Liver (tissue), 9 donors: ENCODE data around the gene GRIA1. TPM values are rescaled to one million over a fixed set of nuclear protein-coding genes. Genes with fewer than 3 reads are reported as not detected.

Source experiments
- DNase-seq: peaks from one replicate; pipeline ENCODE4 v3.0.0-alpha.2; 2017; ENCODE audit warnings: low spot score
- H3K27ac ChIP-seq, 2 donors: one replicate each; pipeline ENCODE4 v1.7.0; 2013; ENCODE audit warnings: inconsistent platforms in 2 of 2, low read length in 2 of 2, control low read depth in 1 of 2, low read depth in 1 of 2, mild to moderate bottlenecking in 1 of 2
- H3K27me3 ChIP-seq, 4 donors: one replicate each; pipeline versions ENCODE4 v1.6.1 to v1.7.0; 2013; ENCODE audit warnings: low read length in 3 of 4, inconsistent platforms in 1 of 4, mild to moderate bottlenecking in 1 of 4, moderate library complexity in 1 of 4; ENCODE audit not compliant: control insufficient read depth in 4 of 4, insufficient read depth in 4 of 4
- H3K36me3 ChIP-seq, 4 donors: one replicate each; pipeline versions ENCODE4 v1.6.1 to v1.7.0; 2013; ENCODE audit warnings: low read length in 3 of 4, mild to moderate bottlenecking in 3 of 4, low read depth in 1 of 4, moderate library complexity in 1 of 4; ENCODE audit not compliant: control insufficient read depth in 4 of 4, insufficient read depth in 3 of 4
- H3K4me1 ChIP-seq, 4 donors: one replicate each; pipeline versions ENCODE4 v1.6.1 to v1.7.0; 2013; ENCODE audit warnings: low read length in 3 of 4, mild to moderate bottlenecking in 3 of 4, moderate library complexity in 1 of 4; ENCODE audit not compliant: control insufficient read depth in 4 of 4, insufficient read depth in 4 of 4
- H3K4me3 ChIP-seq, 3 donors: one replicate each; pipeline versions ENCODE4 v1.6.1 to v1.7.0; 2013; ENCODE audit warnings: low read length in 3 of 3, control low read depth in 1 of 3, low read depth in 1 of 3, mild to moderate bottlenecking in 1 of 3
- H3K9ac ChIP-seq, 2 donors: one replicate each; pipeline ENCODE4 v1.7.0; 2013; ENCODE audit warnings: low read length in 2 of 2, mild to moderate bottlenecking in 2 of 2, moderate library complexity in 2 of 2, control low read depth in 1 of 2, low read depth in 1 of 2
- H3K9me3 ChIP-seq, 4 donors: one replicate each; pipeline versions ENCODE4 v1.6.1 to v1.7.0; 2013; ENCODE audit warnings: low read length in 3 of 4; ENCODE audit not compliant: control insufficient read depth in 4 of 4
- ATF3 ChIP-seq: IDR thresholded peaks from 2 replicates; pipeline ENCODE4 v1.6.1; 2016; ENCODE audit warnings: antibody characterized with exemption
- FOXA1 ChIP-seq: IDR thresholded peaks from 2 replicates; pipeline ENCODE4 v1.6.1; 2016; ENCODE audit warnings: antibody characterized with exemption
- FOXA2 ChIP-seq: IDR thresholded peaks from 2 replicates; pipeline ENCODE4 v1.6.1; 2016; ENCODE audit warnings: antibody characterized with exemption
- GABPA ChIP-seq, 2 donors: IDR thresholded peaks in 1 of 2; conservative IDR thresholded peaks in 1 of 2; 2 replicates each; pipeline ENCODE4 v1.6.1; 2016; ENCODE audit warnings: antibody characterized with exemption in 2 of 2, mild to moderate bottlenecking in 1 of 2, moderate library complexity in 1 of 2
- HNF4A ChIP-seq, 2 donors: conservative IDR thresholded peaks; 2 replicates each; pipeline ENCODE4 v1.6.1; 2016; ENCODE audit warnings: antibody characterized with exemption in 2 of 2, mild to moderate bottlenecking in 2 of 2
- HNF4G ChIP-seq: IDR thresholded peaks from 2 replicates; pipeline ENCODE4 v1.6.1; 2016; ENCODE audit warnings: antibody characterized with exemption
- MAX ChIP-seq: IDR thresholded peaks from 2 replicates; pipeline ENCODE4 v1.6.1; 2016; ENCODE audit warnings: antibody characterized with exemption
- NR2F2 ChIP-seq: IDR thresholded peaks from 2 replicates; pipeline ENCODE4 v1.6.1; 2016; ENCODE audit warnings: antibody characterized with exemption
- RAD21 ChIP-seq, 2 donors: IDR thresholded peaks; 2 replicates each; pipeline ENCODE4 v1.6.1; 2016; ENCODE audit warnings: antibody characterized with exemption in 2 of 2, mild to moderate bottlenecking in 2 of 2
- REST ChIP-seq: IDR thresholded peaks from 2 replicates; pipeline ENCODE4 v1.6.1; 2016; ENCODE audit warnings: antibody characterized with exemption, mild to moderate bottlenecking
- RXRA ChIP-seq, 2 donors: IDR thresholded peaks; 2 replicates each; pipeline ENCODE4 v1.6.1; 2017 to 2018; ENCODE audit warnings: antibody characterized with exemption in 2 of 2, mild to moderate bottlenecking in 1 of 2
- SP1 ChIP-seq: IDR thresholded peaks from 2 replicates; pipeline ENCODE4 v1.6.1; 2018; ENCODE audit warnings: antibody characterized with exemption, mild to moderate bottlenecking
- TAF1 ChIP-seq: conservative IDR thresholded peaks from 2 replicates; pipeline ENCODE4 v1.6.1; 2016; ENCODE audit warnings: antibody characterized with exemption, mild to moderate bottlenecking
- YY1 ChIP-seq: IDR thresholded peaks from 2 replicates; pipeline ENCODE4 v1.6.1; 2016; ENCODE audit warnings: antibody characterized with exemption, mild to moderate bottlenecking
- ZBTB33 ChIP-seq: IDR thresholded peaks from 2 replicates; pipeline ENCODE4 v1.6.1; 2016; ENCODE audit warnings: antibody characterized with exemption
- WGBS: extraction: QIAGEN DNeasy Blood & Tissue Kit; methylation state at CpG from one replicate; pipeline ENCODE4 v1.1.7; 2013; 5-methylcytosine and 5-hydroxymethylcytosine counted together
- polyA plus RNA-seq, 2 donors: library from polyadenylated mRNA; stranded (reverse) in 1 of 2; unstranded in 1 of 2; fragments of 200-250 nt in 1 of 2; fragments of >200 nt in 1 of 2; fragmentation: Nextera tagmentation in 1 of 2; extraction: Ambion mirVana in 1 of 2; gene quantifications; one replicate each; pipeline versions ENCODE4 v1.2.1 to v1.2.3, GENCODE V29; 2013 to 2015
- total RNA-seq, 2 donors: library from RNA; depleted of rRNA; stranded (reverse); fragments of >200 nt; gene quantifications; one replicate each; pipeline ENCODE4 v1.2.3, GENCODE V29; 2014
- donor health status: healthy.
- donor health status: healthy.
- donor health status: healthy.
- donor health status: healthy.
- donor health status: healthy.

Gene GRIA1
- total and polyA plus RNA-seq, 4 donors: 0.08 TPM; not detected in 3

- Histone ChIP-seq H3K4me3 (no peak overlapping the region), H3K27me3 (peaks cover 0 to 4% (median 0%) of the 10 kb centered on the region in 4 donors), H3K9me3 (no peaks in the 10 kb centered on the region), H3K9ac (no peak overlapping the region), H3K27ac (no peak overlapping the region), H3K36me3 (no peaks in the 10 kb centered on the region), H3K4me1 (no peaks in the 10 kb centered on the region)
- DNase-seq: no peak
- 64% methylated on average over 4 of the region's 4 CpGs for WGBS
- no peak for TF ChIP-seq RAD21 (IDR thresholded peaks at IDR 0.05)
Measured at GRCh38 chr5:153813901-153814300, 323.4 kb downstream of the GRIA1 start.

- DNase-seq: no peak
- no peak overlapping the region for H3K4me3 ChIP-seq
- H3K4me1 ChIP-seq: no peaks in the 10 kb centered on the region
- no peak for TF ChIP-seq FOXA1
- no peak for TF ChIP-seq HNF4G
- TF ChIP-seq REST: no peak
- no peak for TF ChIP-seq RXRA (IDR thresholded peaks at IDR 0.05)
- no peak for TF ChIP-seq SP1
- TF ChIP-seq NR2F2: no peak
- TF ChIP-seq RAD21 (IDR thresholded peaks at IDR 0.05): no peak
- no peak for TF ChIP-seq FOXA2
- TF ChIP-seq ZBTB33: no peak
- TF ChIP-seq TAF1: no peak
- no peak for TF ChIP-seq ATF3
- TF ChIP-seq GABPA (IDR thresholded peaks at IDR 0.05 in 1 of 2, conservative IDR thresholded peaks at IDR 0.05 in 1 of 2): no peak
- TF ChIP-seq YY1: no peak
- TF ChIP-seq HNF4A (conservative IDR thresholded peaks at IDR 0.05): no peak
- TF ChIP-seq MAX: no peak
- H3K9me3 ChIP-seq: no peaks in the 10 kb centered on the region
- H3K9ac ChIP-seq: no peak overlapping the region
- H3K36me3 ChIP-seq: no peaks in the 10 kb centered on the region
- WGBS: 74% methylated on average over 2 of the region's 2 CpGs
- no peak overlapping the region for H3K27ac ChIP-seq
- peaks cover 0 to 3% (median 0%) of the 10 kb centered on the region in 4 donors for H3K27me3 ChIP-seq
Measured at GRCh38 chr5:153816870-153817269, 326.4 kb downstream of the GRIA1 start.
